Kidney (tissue), 14 donors: ENCODE measurements around the gene RUVBL2. TPM values are rescaled to one million over a fixed set of nuclear protein-coding genes. Genes with fewer than 3 reads are reported as not detected.

Experiments used
- DNase-seq, 5 donors: peaks; one replicate each; pipeline ENCODE4 v3.0.0-alpha.2; 2013 to 2020
- FAIRE-seq: peaks from 2 replicates; lab custom pipeline; 2012; peaks lifted over from hg19 to GRCh38; lab: Jason Lieb, UNC
- H3K27ac ChIP-seq, 2 donors: one replicate each; pipeline ENCODE4 v1.7.0; 2013; ENCODE audit warnings: low read depth in 2 of 2, low read length in 2 of 2, inconsistent platforms in 1 of 2
- H3K27me3 ChIP-seq: one replicate; pipeline ENCODE4 v1.7.1; 2013; ENCODE audit warnings: low read length, inconsistent platforms; ENCODE audit not compliant: control insufficient read depth, insufficient read depth
- H3K36me3 ChIP-seq, 3 donors: one replicate each; pipeline versions ENCODE4 v1.7.0 to v1.7.1; 2013; ENCODE audit warnings: low read length in 3 of 3, control low read depth in 1 of 3, inconsistent platforms in 1 of 3; ENCODE audit not compliant: insufficient read depth in 3 of 3, control insufficient read depth in 2 of 3
- H3K4me1 ChIP-seq, 3 donors: one replicate each; pipeline versions ENCODE4 v1.7.0 to v1.7.1; 2013; ENCODE audit warnings: low read length in 3 of 3, inconsistent platforms in 1 of 3, low read depth in 1 of 3; ENCODE audit not compliant: control insufficient read depth in 2 of 3, insufficient read depth in 2 of 3
- H3K4me3 ChIP-seq, 3 donors: one replicate each; pipeline versions ENCODE4 v1.7.0 to v1.8.1; 2013; ENCODE audit warnings: low read length in 3 of 3, control low read depth in 1 of 3, inconsistent platforms in 1 of 3
- H3K9ac ChIP-seq, 3 donors: one replicate each; pipeline versions ENCODE4 v1.7.0 to v1.7.1; 2013; ENCODE audit warnings: low read length in 3 of 3, control low read depth in 1 of 3, inconsistent platforms in 1 of 3
- H3K9me3 ChIP-seq, 3 donors: one replicate each; pipeline versions ENCODE4 v1.7.0 to v1.7.1; 2013; ENCODE audit warnings: low read length in 3 of 3, control low read depth in 1 of 3, inconsistent platforms in 1 of 3; ENCODE audit not compliant: control insufficient read depth in 2 of 3, insufficient read depth in 1 of 3
- CTCF ChIP-seq: IDR thresholded peaks from 3 replicates; pipeline ENCODE4 v1.5.1; 2012; ENCODE audit warnings: mild to moderate bottlenecking, moderate library complexity, borderline replicate concordance; ENCODE audit not compliant: insufficient read depth; ENCODE audit errors: extremely low read depth
- intact Hi-C: fragments of 100-400 bp; cut with DNase I; formaldehyde crosslinking; loops from one replicate; pipeline ENCODE4 v1.11.1; 2022
- polyA plus RNA-seq: library from polyadenylated mRNA; stranded (reverse); fragments of 350-450 nt; fragmentation: Illumina TruSeq; extraction: RNeasy Lipid Tissue Mini Kit (QIAGEN cat#74804); gene quantifications from one replicate; pipeline ENCODE4 v1.2.3, GENCODE V29; 2014; ENCODE audit warnings: low read depth, low replicate concordance; ENCODE audit not compliant: insufficient read depth
- total RNA-seq: library from RNA; stranded (reverse); fragmentation: NEBNext Ultra II Directional; extraction: Animal tissue kit (Norgen Biotek cat#: 25700); gene quantifications from one replicate; pipeline ENCODE4 v1.2.1, GENCODE V29; 2021
- donor health status: control.
- donor health status: control.
- donor health status: control.
- donor health status: control.
- donor health status: control.
- donor health status: DM: yes; HTN: yes; CAD: no.
- donor health status: Normal renal cell carcinoma (clear cell type).

The RUVBL2 gene
- total and polyA plus RNA-seq, 2 donors from 2014 or later: 57.0 to 83.6 TPM

DNA sequence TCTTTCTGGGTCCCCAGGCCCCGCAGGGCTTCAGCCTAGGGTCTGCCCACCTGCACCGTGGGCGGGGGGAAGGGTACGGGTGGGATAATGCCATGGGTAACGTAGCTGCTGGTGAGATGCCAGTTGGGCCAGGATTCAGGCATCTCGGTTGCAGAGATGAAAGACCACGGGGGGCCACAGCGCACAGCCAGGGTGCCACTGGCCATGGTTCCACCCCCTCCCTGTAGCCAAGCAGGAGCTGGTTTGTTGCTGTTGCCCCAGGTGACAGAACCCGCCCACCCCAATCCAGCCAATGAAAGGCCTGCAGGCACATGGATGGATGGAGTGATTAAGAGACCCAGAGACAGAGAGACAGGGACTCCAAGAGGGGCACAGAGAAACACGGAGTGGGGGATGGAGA, 64.9 kb downstream of the RUVBL2 start:
- H3K27me3 ChIP-seq: peaks cover 5% of the 10 kb centered on the region
- H3K4me1 ChIP-seq: peaks cover 0 to 4% (median 0%) of the 10 kb centered on the region in 3 donors
- H3K4me3 ChIP-seq: no peak overlapping the region
- DNase-seq (peak in 3 of 5 donors; percentile 53 to 73 (median 63)), FAIRE-seq (no peak)
- TF ChIP-seq CTCF: no peak
- H3K27ac ChIP-seq: no peak overlapping the region
- H3K9me3 ChIP-seq: no peaks in the 10 kb centered on the region
- intact Hi-C loops: no loop called here
- no peaks in the 10 kb centered on the region for H3K36me3 ChIP-seq
- H3K9ac ChIP-seq: no peak overlapping the region

DNA sequence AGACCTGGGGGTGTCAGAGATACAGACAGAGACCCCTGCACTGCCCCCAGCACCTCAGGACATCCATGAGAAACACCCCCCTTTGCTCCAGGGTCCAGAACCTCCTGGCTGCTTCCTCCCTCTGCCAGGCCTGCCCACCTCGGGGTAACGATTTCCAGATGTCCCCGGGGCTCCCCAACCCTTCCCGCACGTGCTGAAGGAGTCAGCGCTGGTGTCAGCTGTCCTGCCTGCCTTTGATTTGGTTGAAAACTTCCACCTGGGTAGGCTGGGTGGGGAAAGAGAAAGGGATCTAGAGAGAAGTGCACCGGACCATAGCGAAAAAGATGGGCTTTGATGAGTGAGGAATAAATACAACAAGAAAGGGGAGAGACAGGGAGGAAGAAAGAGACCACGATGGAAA, 65.4 kb downstream of the RUVBL2 start:
- peaks cover 0 to 4% (median 0%) of the 10 kb centered on the region in 3 donors for H3K4me1 ChIP-seq
- no peak overlapping the region for H3K27ac ChIP-seq
- peaks cover 5% of the 10 kb centered on the region for H3K27me3 ChIP-seq
- no peak overlapping the region for H3K4me3 ChIP-seq
- FAIRE-seq (no peak), DNase-seq (peak in 2 of 5 donors; percentile 64 to 66)
- no peak overlapping the region for H3K9ac ChIP-seq
- no peaks in the 10 kb centered on the region for H3K36me3 ChIP-seq
- intact Hi-C loops: no loop called here
- H3K9me3 ChIP-seq: no peaks in the 10 kb centered on the region
- no peak for TF ChIP-seq CTCF

- Histone ChIP-seq H3K36me3 (no peaks in the 10 kb centered on the region), H3K27me3 (peaks cover 5% of the 10 kb centered on the region), H3K4me3 (no peak overlapping the region), H3K4me1 (peaks cover 0 to 4% (median 0%) of the 10 kb centered on the region in 3 donors), H3K9me3 (no peaks in the 10 kb centered on the region), H3K27ac (no peak overlapping the region), H3K9ac (no peak overlapping the region)
- FAIRE-seq (no peak), DNase-seq (no peak)
- intact Hi-C loops: no loop called here
- TF ChIP-seq CTCF: no peak
These were observed 67.3 kb downstream of the RUVBL2 start for GRCh38 chr19:49061000-49061399.

- Histone ChIP-seq H3K27me3 (peaks cover 6% of the 10 kb centered on the region), H3K9me3 (no peaks in the 10 kb centered on the region), H3K9ac (no peak overlapping the region), H3K27ac (no peak overlapping the region), H3K4me1 (peaks cover 0 to 4% (median 0%) of the 10 kb centered on the region in 3 donors), H3K36me3 (no peaks in the 10 kb centered on the region), H3K4me3 (no peak overlapping the region)
- FAIRE-seq (no peak), DNase-seq (no peak)
- no peak for TF ChIP-seq CTCF
- intact Hi-C loops: no loop called here
These were observed 67.8 kb downstream of the RUVBL2 start for GRCh38 chr19:49061445-49061844.
